GM23248 (cell line): ENCODE measurements around the gene UST.

Experiments used
- EZH2 ChIP-seq: fragments of 200-600 bp; sonication (generic); IDR thresholded peaks from 2 replicates; pipeline ENCODE4 v1.6.1; 2018; ENCODE audit warnings: antibody characterized with exemption, mild to moderate bottlenecking; ENCODE audit not compliant: insufficient read depth, poor library complexity, severe bottlenecking
- EZH2phosphoT487 ChIP-seq: fragments of 200-600 bp; sonication (generic); IDR thresholded peaks from 2 replicates; pipeline ENCODE4 v1.6.1; 2018; ENCODE audit warnings: antibody characterized with exemption, moderate library complexity, mild to moderate bottlenecking, low read depth; ENCODE audit not compliant: insufficient read depth

DNA sequence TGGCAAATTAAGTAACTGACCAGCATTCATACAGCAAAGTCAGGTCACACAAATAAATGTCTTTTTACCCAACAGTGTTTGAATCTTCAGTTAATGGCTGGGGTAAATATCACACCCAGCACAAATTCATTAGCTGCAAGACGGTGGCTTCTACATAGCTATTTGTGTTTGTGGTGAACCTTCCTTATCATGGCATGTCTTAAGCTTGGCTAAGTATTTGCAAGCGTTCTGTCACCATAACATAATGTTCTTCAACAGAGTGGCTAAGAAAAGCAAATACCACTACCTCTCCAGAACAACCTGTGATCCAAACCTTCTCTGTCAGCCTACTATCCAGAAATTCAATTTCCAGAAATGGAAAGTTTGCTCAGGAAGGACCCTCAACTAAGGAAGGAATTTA lies 315.1 kb downstream of the UST start:
- TF ChIP-seq EZH2phosphoT487 (no peak), EZH2 (no peak)
